Cerebellar nuclear complex (tissue), 1 donor: ENCODE data around the gene NBDY.
"Not testable (repeated sequence)": the region's sequence is repeated elsewhere in the genome, so short reads cannot be mapped to it uniquely, and the experiment has no call there.

Source experiments
- DNase-seq, 2 experiments: peaks; one replicate each; lab custom pipeline; 2025; lab: John Stamatoyannopoulos, UW

Gene NBDY

DNA sequence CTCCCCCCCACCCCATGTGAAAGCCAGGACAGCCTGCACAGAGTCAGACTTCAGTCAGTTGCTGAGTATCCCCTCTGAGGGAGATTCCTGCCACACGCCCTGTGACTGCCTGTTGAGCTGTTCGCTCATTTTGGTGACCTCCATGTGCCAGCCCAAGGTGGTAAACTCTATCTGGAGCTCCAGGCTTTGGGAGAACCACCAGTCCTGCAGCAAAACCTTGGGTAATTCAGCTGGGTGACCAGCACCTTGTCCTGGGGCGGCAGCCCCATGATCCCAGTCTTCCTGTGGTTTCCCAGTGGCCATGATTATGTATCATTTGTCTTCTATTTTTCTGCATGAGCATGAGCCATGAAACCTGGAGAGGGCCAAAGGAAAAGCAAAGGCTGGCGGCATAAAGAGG lies 73.4 kb downstream of the NBDY start:
- DNase-seq = no peak

GRCh38 chrX:56802921-56803849 lies 74.1 kb downstream of the NBDY start:
- DNase-seq = peak; percentile 59 to 75

DNA sequence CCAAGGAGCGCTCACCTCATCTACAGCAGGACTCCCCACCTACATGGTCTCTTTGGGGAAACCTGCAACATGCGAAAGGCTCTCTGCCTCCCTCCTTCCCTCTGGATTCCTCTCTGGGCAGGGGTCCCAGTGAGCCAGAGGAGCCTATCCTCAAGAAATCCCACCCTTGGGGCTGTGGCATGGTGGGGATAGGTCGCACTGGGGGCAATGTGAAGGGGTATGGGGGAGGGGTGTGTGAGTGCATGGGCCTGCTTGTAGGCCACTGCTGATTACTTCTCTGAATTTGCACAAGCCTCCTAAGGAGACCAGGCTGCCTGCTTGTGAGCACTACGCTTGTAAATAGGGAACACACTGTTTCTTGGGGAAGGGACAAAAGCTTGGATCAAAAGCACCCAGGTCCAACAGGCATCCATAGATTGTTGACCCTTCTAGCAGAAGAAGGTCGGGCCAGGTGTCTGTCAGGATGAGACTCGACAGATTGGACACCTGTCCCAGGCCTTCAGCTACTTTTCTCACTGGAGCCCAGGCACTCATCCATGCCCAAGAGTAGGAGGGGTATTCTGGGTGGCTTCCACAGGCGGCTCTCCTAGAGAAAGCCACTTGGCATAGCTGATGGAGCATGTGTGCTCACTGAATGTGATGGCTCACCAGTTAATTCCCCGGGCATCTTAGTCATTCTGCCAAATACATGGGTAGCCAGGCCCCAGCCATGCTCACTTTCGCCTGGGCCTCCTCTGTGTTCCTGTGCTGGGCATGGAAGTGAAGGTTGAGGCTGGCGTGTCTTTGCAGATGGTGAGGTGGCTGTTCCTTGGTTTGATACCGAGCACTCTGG lies 75.0 kb downstream of the NBDY start:
- DNase-seq = peak; percentile 46 to 78

DNA sequence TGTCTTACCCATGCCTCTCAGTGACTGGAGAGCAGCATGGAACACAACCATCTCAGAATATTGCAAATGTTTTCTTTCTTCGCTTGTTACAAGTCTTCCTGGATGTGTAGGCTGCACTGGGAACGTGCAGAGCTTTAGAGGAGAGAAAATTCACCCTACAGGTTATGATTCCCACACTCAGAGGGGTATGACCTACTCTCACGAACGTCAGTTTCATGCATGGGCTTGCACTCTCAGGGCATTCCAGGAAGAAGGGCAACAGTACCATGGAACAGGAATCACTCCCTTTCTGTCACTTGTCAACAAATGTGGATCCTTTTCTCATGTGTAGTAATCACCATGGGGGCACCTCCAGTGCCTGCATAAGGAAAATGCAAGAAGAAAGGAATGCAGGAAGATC lies 75.8 kb downstream of the NBDY start:
- no peak for DNase-seq

GRCh38 chrX:56805399-56805798 lies 76.4 kb downstream of the NBDY start:
- no peak for DNase-seq

DNA sequence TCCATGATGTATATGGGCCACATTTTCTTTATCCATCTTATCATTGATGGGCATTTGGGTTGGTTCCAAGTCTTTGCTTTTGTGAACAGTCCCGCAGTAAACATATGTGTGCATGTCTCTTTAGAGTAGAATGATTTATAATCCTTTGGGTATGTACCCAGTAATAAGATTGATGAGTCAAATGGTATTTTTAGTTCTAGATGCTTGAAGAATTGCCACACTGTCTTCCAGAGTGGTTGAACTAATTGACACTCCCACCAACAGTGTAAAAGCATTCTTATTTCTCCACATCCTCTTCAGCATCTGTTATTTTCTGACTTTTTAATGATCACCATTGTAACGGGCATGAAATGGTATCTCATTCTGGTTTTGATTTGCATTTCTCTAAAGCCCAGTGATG lies 77.1 kb downstream of the NBDY start:
- not testable (repeated sequence) for DNase-seq

GRCh38 chrX:56811599-56811998 lies 82.6 kb downstream of the NBDY start:
- DNase-seq = no peak

DNA sequence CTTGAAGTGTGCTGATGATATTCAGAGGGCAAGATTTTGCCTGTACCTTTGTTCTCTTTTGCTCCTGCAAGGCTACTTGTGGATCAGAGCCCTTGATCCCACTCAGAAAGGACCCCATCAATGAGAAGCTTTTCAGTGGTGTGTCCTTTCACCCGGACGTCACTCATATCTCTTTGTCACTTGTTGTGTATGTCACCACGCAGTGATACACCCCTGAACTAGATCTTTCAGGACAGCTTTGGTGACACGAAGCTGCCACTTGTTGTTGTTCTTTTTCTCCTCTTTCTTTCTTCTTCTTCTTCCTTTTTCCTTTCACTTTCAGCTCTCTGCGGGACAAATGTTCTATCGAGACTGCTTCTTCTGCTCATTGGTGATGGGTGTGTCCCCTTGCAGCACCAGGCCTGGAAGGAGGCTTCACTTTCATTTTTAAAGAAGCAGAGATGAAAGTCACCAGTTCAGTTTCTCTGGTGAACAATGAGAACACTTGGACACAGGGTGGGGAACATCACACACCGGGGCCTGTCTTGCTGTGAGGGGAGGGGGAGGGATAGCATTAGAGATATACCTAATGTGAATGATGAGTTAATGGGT lies 83.6 kb downstream of the NBDY start:
- no peak for DNase-seq

GRCh38 chrX:56813318-56813837 lies 84.3 kb downstream of the NBDY start:
- DNase-seq = no peak

DNA sequence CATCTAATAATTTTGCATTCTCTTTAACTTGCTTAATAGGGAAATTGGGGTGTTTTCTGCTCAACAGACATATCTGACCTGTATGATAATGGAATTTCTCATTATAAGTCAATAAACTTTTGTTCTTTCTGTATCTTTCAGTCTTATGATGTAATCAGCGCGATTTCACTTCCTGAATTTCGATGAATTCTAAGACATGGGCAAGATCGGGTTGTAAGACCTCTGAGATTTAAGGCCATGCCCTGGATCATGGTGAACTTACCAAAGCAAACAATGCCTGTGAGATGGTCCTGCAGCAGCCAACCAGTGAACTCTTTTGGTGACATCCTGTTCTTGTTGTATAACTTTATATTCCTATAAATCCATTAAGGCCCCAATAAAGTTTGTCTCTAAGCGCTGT lies 88.1 kb downstream of the NBDY start:
- no peak for DNase-seq

GRCh38 chrX:56826020-56826419 lies 97.0 kb downstream of the NBDY start:
- no peak for DNase-seq

DNA sequence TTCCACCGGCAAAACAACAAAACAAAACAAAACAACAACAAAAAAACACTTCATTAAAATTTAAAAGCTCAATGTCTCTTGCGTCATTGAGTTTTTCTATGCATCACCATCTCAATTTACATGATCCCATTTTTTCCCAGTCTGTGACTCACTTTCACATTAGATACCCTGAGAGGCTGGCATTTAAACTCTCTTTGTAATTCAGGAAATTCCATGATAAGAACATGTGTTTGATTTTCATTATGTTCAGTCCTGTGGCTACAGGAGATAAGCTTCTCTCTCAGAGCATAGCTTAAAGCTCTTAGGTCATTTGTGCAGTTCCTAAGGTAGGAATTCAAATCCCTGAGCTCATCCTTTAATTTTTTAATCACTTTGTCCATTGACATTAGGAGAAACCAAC lies 104.6 kb downstream of the NBDY start:
- DNase-seq = no peak

GRCh38 chrX:56853436-56853835 lies 124.4 kb downstream of the NBDY start:
- no peak for DNase-seq

DNA sequence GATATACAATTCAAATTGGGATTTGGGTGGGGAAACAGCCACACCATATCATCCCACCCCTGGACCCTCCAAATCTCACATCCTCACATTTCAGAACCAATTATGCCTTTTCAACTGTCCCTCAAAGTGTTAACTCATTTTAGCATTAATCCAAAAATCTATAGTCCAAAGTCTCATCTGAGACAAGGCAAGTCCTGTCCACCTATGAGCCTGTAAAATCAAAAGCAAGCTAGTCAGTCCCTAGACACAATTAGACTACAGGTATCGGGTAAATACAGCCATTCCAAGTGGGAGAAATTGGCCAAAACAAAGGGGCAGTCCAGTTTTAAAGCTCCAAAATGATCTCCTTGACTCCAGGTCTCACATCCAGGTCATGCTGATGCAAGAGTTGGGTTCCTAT lies 128.0 kb downstream of the NBDY start:
- no peak for DNase-seq

GRCh38 chrX:56860888-56861287 lies 131.8 kb downstream of the NBDY start:
- no peak for DNase-seq
